ENCODE measurements around the gene EMP2.
A peak's percentile ranks its signal among the peaks of the same experiment; 100 is the strongest.
"Not testable (repeated sequence)": the region's sequence is repeated elsewhere in the genome, so short reads cannot be mapped to it uniquely, and the experiment has no call there.

The EMP2 gene

GRCh38 chr16:10521681-10522274 lies 58.6 kb downstream of the EMP2 start:
- DNase-seq (ENCODE audit: low spot score): peak; percentile 43

- DNase-seq (ENCODE audit: low spot score): no peak
Observed at GRCh38 chr16:10520869-10521578, 59.4 kb downstream of the EMP2 start.

- DNase-seq (ENCODE audit: low spot score): peak; percentile 33
Observed at GRCh38 chr16:10519929-10520868, 60.2 kb downstream of the EMP2 start.

- no peak for DNase-seq (ENCODE audit: low spot score)
Observed at GRCh38 chr16:10519297-10519696, 61.1 kb downstream of the EMP2 start.

- DNase-seq (ENCODE audit: low spot score): no peak
Observed at GRCh38 chr16:10518479-10519041, 61.8 kb downstream of the EMP2 start.

- DNase-seq (ENCODE audit: low spot score): no peak
Observed at GRCh38 chr16:10517868-10518267, 62.5 kb downstream of the EMP2 start.

GRCh38 chr16:10514369-10515055 lies 65.9 kb downstream of the EMP2 start:
- peak; percentile 28 for DNase-seq (ENCODE audit: low spot score)

GRCh38 chr16:10511829-10512228 lies 68.6 kb downstream of the EMP2 start:
- DNase-seq (ENCODE audit: low spot score): no peak

- no peak for DNase-seq (ENCODE audit: low spot score)
Observed at GRCh38 chr16:10510279-10510678, 70.1 kb downstream of the EMP2 start.

- peak; percentile 66 for DNase-seq (ENCODE audit: low spot score)
Observed at GRCh38 chr16:10509534-10510025, 70.8 kb downstream of the EMP2 start.

- not testable (repeated sequence) for DNase-seq (ENCODE audit: low spot score)
Observed at GRCh38 chr16:10505286-10505685, 75.1 kb downstream of the EMP2 start.

- DNase-seq (ENCODE audit: low spot score): no peak
Observed at GRCh38 chr16:10504404-10504885, 76.0 kb downstream of the EMP2 start.

- no peak for DNase-seq (ENCODE audit: low spot score)
Observed at GRCh38 chr16:10502776-10503175, 77.6 kb downstream of the EMP2 start.

GRCh38 chr16:10501016-10501607 lies 79.3 kb downstream of the EMP2 start:
- DNase-seq (ENCODE audit: low spot score): no peak

- no peak for DNase-seq (ENCODE audit: low spot score)
Observed at GRCh38 chr16:10500582-10500981, 79.8 kb downstream of the EMP2 start.

GRCh38 chr16:10497132-10498101 lies 83.0 kb downstream of the EMP2 start:
- DNase-seq (ENCODE audit: low spot score): no peak

GRCh38 chr16:10495031-10495345 lies 85.4 kb downstream of the EMP2 start:
- DNase-seq (ENCODE audit: low spot score): no peak

- no peak for DNase-seq (ENCODE audit: low spot score)
Observed at GRCh38 chr16:10494343-10495030, 85.9 kb downstream of the EMP2 start.

GRCh38 chr16:10493276-10493675 lies 87.1 kb downstream of the EMP2 start:
- no peak for DNase-seq (ENCODE audit: low spot score)
